T-helper 1 cell treated with Interleukin-12 subunit alpha and Interleukin-12 subunit beta and Interleukin-4 antibody, amounts not matched to agents 30 μg/mL and 1 μg/mL, for 36 hours (primary cell): Measurements from ENCODE around the gene SAFB.

ENCODE experiments used
- H3K27ac Mint-ChIP-seq: one replicate; pipeline ENCODE4 v1.8.0; 2021; ENCODE audit warnings: mild to moderate bottlenecking, mixed read lengths
- H3K27me3 Mint-ChIP-seq: one replicate; pipeline ENCODE4 v1.8.0; 2021; ENCODE audit warnings: low read depth, mixed read lengths
- H3K36me3 Mint-ChIP-seq: one replicate; pipeline ENCODE4 v1.8.0; 2021; ENCODE audit warnings: low read depth, mixed read lengths
- H3K4me1 Mint-ChIP-seq: one replicate; pipeline ENCODE4 v1.8.0; 2021; ENCODE audit warnings: low read depth, mixed read lengths
- H3K4me3 Mint-ChIP-seq: one replicate; pipeline ENCODE4 v1.8.0; 2021; ENCODE audit warnings: mild to moderate bottlenecking, moderate library complexity, mixed read lengths
- H3K9me3 Mint-ChIP-seq: one replicate; pipeline ENCODE4 v1.8.0; 2021; ENCODE audit warnings: mixed read lengths

Gene SAFB

DNA sequence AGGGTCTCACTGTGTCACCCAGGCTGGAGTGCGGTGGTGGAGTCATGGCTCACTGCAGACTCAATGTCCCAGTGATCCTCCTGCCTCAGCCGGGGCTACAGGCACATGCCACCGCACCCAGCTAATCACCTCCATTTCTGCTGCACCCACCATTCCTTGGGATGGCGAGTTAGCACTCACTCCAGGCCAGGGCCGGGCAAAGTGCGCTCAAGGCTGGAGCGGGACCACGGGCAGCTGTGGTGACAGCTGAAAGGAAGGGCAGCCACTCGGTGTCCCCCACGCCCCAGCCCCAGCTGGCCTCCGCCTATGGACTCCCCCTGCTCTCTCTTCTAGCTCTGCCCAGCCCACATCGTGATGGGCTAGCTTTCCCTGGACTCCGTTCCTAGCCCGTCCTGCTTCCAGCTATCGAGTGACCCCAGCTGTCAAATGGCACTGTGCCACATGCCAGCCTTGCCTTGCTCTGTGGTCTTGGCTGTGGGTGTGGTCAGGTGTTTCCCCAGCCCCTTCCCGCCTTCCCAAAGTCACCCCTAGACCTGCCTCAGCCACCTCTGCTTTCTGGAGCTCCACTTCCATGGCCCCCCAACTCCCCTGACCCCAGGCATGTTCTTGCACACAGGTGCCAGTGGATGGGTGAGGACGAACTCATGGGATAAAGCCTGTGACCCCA, 53.4 kb downstream of the SAFB start:
- Mint-ChIP-seq H3K9me3 (no peaks in the 10 kb centered on the region), H3K4me3 (no peak overlapping the region), H3K36me3 (peaks cover 13% of the 10 kb centered on the region), H3K27ac (no peak overlapping the region), H3K4me1 (peaks cover 8% of the 10 kb centered on the region), H3K27me3 (no peaks in the 10 kb centered on the region)

GRCh38 chr19:5676772-5677105, 53.9 kb downstream of the SAFB start:
- H3K27ac Mint-ChIP-seq = no peak overlapping the region
- no peaks in the 10 kb centered on the region for H3K9me3 Mint-ChIP-seq
- H3K4me1 Mint-ChIP-seq = peaks cover 12% of the 10 kb centered on the region
- H3K36me3 Mint-ChIP-seq = peaks cover 13% of the 10 kb centered on the region
- no peak overlapping the region for H3K4me3 Mint-ChIP-seq
- H3K27me3 Mint-ChIP-seq = peaks cover 4% of the 10 kb centered on the region

GRCh38 chr19:5677136-5677535, 54.3 kb downstream of the SAFB start:
- Mint-ChIP-seq H3K27ac (no peak overlapping the region), H3K4me1 (peaks cover 16% of the 10 kb centered on the region), H3K9me3 (no peaks in the 10 kb centered on the region), H3K4me3 (no peak overlapping the region), H3K36me3 (peaks cover 11% of the 10 kb centered on the region), H3K27me3 (peaks cover 8% of the 10 kb centered on the region)

DNA sequence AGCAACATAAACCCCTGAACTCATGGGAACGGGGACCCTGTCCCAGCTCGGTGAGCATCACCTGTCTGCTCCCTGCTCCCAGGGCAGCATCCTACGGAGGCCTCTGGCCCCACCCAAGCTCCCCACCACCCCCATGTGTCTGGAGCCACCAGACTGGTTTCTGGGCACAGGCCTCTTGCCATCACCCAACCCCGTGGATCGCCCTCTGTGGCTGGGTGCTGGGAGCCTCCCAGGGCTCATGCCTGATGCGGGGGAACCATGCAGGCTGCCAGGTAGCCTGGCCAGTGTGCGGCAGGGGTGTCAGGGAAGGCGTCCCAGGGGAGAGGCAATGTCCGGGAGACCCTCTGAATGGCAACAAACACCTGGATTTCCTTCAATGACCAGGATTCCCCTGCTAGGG, 54.7 kb downstream of the SAFB start:
- Mint-ChIP-seq H3K4me1 (peaks cover 17% of the 10 kb centered on the region), H3K4me3 (no peak overlapping the region), H3K27ac (no peak overlapping the region), H3K9me3 (no peaks in the 10 kb centered on the region), H3K27me3 (peaks cover 11% of the 10 kb centered on the region), H3K36me3 (peaks cover 11% of the 10 kb centered on the region)

DNA sequence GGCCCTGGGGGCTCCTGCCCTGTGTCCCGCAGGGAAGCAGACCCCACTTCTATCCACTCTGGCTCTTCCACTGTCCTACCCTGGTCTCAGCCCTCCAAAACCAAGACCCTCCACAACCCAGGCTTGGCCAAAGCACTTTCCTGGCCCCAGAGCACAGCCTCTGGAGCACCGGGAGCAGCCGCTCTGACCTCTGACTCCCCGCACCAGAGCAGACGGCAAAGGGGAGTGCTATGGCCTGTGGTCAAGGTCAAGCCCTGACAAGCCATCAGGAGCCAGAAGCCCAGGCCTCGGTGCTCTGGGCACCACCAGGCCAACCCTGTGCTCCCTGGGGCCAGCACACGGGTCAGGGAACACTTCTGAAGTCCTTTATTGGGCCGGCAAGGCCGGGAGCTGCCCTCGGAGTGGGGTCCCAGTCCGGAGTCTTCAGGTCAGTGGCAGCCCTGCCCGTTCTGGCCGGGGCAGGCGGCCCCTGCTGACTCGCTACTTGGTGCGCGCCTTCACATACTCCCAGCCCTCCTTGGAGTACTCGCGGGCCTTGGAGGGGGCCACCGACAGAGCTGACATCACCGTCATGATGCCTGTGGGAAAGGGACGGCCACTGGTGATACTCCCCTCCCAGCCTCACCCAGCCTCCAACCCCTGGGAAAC, 55.3 kb downstream of the SAFB start:
- no peaks in the 10 kb centered on the region for H3K9me3 Mint-ChIP-seq

GRCh38 chr19:5679289-5680083, 56.6 kb downstream of the SAFB start:
- peak overlapping the region; percentile 81 for H3K4me3 Mint-ChIP-seq
- H3K9me3 Mint-ChIP-seq = no peaks in the 10 kb centered on the region
- peaks cover 17% of the 10 kb centered on the region for H3K4me1 Mint-ChIP-seq
- peaks cover 11% of the 10 kb centered on the region for H3K27me3 Mint-ChIP-seq
- peak overlapping the region; percentile 88 for H3K27ac Mint-ChIP-seq
- H3K36me3 Mint-ChIP-seq = no peaks in the 10 kb centered on the region

More for the DNA sequence above, 55.3 kb downstream of the SAFB start:
- H3K27me3 Mint-ChIP-seq = peaks cover 11% of the 10 kb centered on the region
- peaks cover 17% of the 10 kb centered on the region for H3K4me1 Mint-ChIP-seq
- H3K36me3 Mint-ChIP-seq = peaks cover 5% of the 10 kb centered on the region
- H3K4me3 Mint-ChIP-seq = no peak overlapping the region
- no peak overlapping the region for H3K27ac Mint-ChIP-seq

GRCh38 chr19:5680084-5680436, 57.2 kb downstream of the SAFB start:
- Mint-ChIP-seq H3K9me3 (no peaks in the 10 kb centered on the region), H3K4me1 (peaks cover 17% of the 10 kb centered on the region), H3K27ac (peak overlapping the region; percentile 88), H3K36me3 (no peaks in the 10 kb centered on the region), H3K27me3 (peaks cover 11% of the 10 kb centered on the region), H3K4me3 (peak overlapping the region; percentile 81)

GRCh38 chr19:5680437-5681368, 57.8 kb downstream of the SAFB start, which contains the start of the genes HSD11B1L and MICOS13:
HSD11B1L (plus strand) TSS chr19:5681027; CDS start chr19:5684833, 3,806 bp downstream.
MICOS13 (minus strand) TSS chr19:5680516; CDS start chr19:5680486, 30 bp downstream.
- Mint-ChIP-seq H3K27ac (peak within 1 kb of the TSS; percentile 88), H3K36me3 (no peaks in the 10 kb centered on the region), H3K4me1 (peaks cover 16% of the 10 kb centered on the region), H3K9me3 (no peaks in the 10 kb centered on the region), H3K4me3 (peak within 1 kb of the TSS; percentile 81), H3K27me3 (peaks cover 11% of the 10 kb centered on the region)

GRCh38 chr19:5681391-5682106, 58.7 kb downstream of the SAFB start:
- Mint-ChIP-seq H3K36me3 (no peaks in the 10 kb centered on the region), H3K9me3 (no peaks in the 10 kb centered on the region), H3K4me1 (peaks cover 19% of the 10 kb centered on the region), H3K27me3 (peaks cover 11% of the 10 kb centered on the region), H3K27ac (peak overlapping the region; percentile 69), H3K4me3 (peak overlapping the region; percentile 81)

- no peaks in the 10 kb centered on the region for H3K36me3 Mint-ChIP-seq
- H3K4me3 Mint-ChIP-seq = peak overlapping the region; percentile 81
- peaks cover 20% of the 10 kb centered on the region for H3K4me1 Mint-ChIP-seq
- H3K9me3 Mint-ChIP-seq = no peaks in the 10 kb centered on the region
- H3K27me3 Mint-ChIP-seq = peaks cover 11% of the 10 kb centered on the region
- no peak overlapping the region for H3K27ac Mint-ChIP-seq
These were observed 59.2 kb downstream of the SAFB start for GRCh38 chr19:5682107-5682482.

DNA sequence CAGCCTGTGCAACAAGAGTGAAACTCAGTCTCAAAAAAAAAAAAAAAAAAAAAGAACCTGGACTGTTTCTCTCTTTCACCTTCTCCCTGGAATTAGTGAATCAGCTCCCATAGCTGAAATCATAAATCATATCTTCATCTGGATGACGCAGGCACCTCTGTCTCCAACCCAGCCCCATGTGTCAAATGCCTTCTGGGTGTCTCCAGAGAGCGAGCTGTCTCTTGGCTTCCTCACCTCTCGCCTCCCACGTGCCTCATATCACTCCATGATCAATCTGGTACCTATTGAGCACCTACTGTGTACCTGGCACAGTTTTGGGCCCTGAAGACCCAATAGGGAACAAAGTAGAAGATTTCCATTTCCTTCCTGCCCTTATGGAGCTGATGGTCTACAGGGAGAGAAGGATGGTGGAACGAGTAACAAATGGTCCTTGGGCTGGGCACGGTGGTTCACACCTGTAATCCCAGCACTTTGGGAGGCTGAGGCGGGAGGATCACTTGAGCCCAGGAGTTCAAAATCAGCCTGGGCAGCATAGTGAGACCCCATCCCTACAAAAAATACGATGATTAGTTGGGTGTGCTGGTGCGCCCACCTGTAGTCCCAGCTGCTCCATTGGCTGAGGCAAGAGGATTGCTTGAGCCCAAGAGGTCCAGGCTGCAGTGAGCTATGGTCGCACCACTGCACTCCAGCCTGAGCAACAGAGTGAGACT, 60.4 kb downstream of the SAFB start:
- Mint-ChIP-seq H3K9me3 (no peaks in the 10 kb centered on the region), H3K4me1 (peaks cover 22% of the 10 kb centered on the region), H3K4me3 (no peak overlapping the region), H3K36me3 (no peaks in the 10 kb centered on the region), H3K27ac (no peak overlapping the region), H3K27me3 (peaks cover 11% of the 10 kb centered on the region)

GRCh38 chr19:5684694-5685430, 62.0 kb downstream of the SAFB start:
- Mint-ChIP-seq H3K4me3 (no peak overlapping the region), H3K4me1 (peaks cover 21% of the 10 kb centered on the region), H3K27ac (no peak overlapping the region), H3K9me3 (no peaks in the 10 kb centered on the region), H3K36me3 (no peaks in the 10 kb centered on the region), H3K27me3 (peaks cover 11% of the 10 kb centered on the region)

- H3K36me3 Mint-ChIP-seq = peaks cover 12% of the 10 kb centered on the region
- peaks cover 26% of the 10 kb centered on the region for H3K4me1 Mint-ChIP-seq
- peak overlapping the region; percentile 84 for H3K4me3 Mint-ChIP-seq
- H3K9me3 Mint-ChIP-seq = no peaks in the 10 kb centered on the region
- H3K27ac Mint-ChIP-seq = peak overlapping the region; percentile 87
- peaks cover 11% of the 10 kb centered on the region for H3K27me3 Mint-ChIP-seq
These were observed 63.4 kb downstream of the SAFB start for GRCh38 chr19:5686326-5686646.
